ENCODE measurements around the gene ERICH4. TPM values are rescaled to one million over a fixed set of nuclear protein-coding genes. Genes with fewer than 3 reads are reported as not detected.
A peak's percentile ranks its signal among the peaks of the same experiment; 100 is the strongest.

ERICH4 gene
- total RNA-seq, 1 donor from 2014 or later: not detected

DNA sequence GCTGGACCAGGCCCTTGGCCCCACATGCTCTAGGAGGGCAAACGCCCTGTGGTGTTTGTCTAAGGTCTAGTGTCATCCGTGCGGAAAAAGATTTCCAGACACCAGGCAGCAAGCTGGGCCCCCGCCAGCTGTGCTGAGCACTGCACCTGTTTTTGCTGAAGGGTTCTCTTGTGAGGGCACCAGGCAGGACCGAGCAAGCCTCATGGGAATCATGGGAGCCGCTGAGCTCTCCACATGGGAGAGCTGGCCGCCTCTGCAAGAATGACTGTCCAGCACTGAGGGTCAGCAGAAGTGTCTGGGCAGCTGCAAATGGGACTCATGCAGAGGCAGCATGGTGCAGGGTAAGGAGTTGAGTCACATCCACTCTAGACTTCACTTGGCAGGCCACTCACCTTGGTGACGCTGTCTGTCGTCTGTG lies 27.8 kb upstream of the ERICH4 start:
- Histone ChIP-seq H3K9me3 (no peaks in the 10 kb centered on the region), H3K4me3 (no peak overlapping the region), H3K27ac (peak overlapping the region; percentile 42), H3K36me3 (peaks cover 74% of the 10 kb centered on the region), H3K27me3 (no peaks in the 10 kb centered on the region), H3K4me1 (peaks cover 31% of the 10 kb centered on the region)
- ATAC-seq (peak; percentile 5), DNase-seq (no peak)
- intact Hi-C loops (cut with DNase I): no loop called here
- TF ChIP-seq CTCF (IDR thresholded peaks at IDR 0.05): no peak

DNA sequence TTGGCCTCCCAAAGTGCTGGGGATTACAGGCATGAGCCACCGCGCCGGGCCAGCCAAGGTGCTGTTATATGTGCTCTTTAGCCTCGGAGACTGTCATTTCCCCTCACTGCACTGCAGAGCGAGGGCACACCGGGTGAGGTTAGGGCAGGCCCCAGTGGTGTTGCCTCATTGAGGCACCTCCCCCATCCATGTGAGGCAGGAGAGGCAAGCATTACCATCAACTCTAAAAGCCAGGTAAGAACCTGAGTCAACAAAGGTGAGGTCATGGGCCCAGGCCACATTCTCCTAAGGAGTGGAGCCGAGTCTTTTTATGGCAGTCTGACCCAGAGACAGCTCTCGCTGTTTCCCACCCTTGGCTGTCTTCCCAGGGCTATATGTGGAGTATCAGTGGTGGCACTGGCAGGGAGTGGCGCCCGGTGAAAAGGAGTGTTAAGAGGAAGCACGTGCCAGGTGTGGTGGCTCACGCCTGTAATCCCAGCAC lies 26.7 kb upstream of the ERICH4 start:
- Histone ChIP-seq H3K4me1 (peaks cover 31% of the 10 kb centered on the region), H3K27ac (peak overlapping the region; percentile 42), H3K9me3 (no peaks in the 10 kb centered on the region), H3K27me3 (no peaks in the 10 kb centered on the region), H3K36me3 (peaks cover 76% of the 10 kb centered on the region), H3K4me3 (no peak overlapping the region)
- intact Hi-C loops (cut with DNase I): no loop called here
- no peak for TF ChIP-seq CTCF (IDR thresholded peaks at IDR 0.05)
- peak; percentile 89 for ATAC-seq
- peak; percentile 89 for DNase-seq

- Histone ChIP-seq H3K36me3 (peaks cover 86% of the 10 kb centered on the region), H3K4me1 (peaks cover 30% of the 10 kb centered on the region), H3K4me3 (no peak overlapping the region), H3K9me3 (no peaks in the 10 kb centered on the region), H3K27me3 (no peaks in the 10 kb centered on the region), H3K27ac (peak overlapping the region; percentile 73)
- TF ChIP-seq CTCF (IDR thresholded peaks at IDR 0.05): no peak
- ATAC-seq: peak; percentile 56
- intact Hi-C loops (cut with DNase I): no loop called here
- no peak for DNase-seq
Measured at GRCh38 chr19:41420101-41420880, 22.7 kb upstream of the ERICH4 start.

DNA sequence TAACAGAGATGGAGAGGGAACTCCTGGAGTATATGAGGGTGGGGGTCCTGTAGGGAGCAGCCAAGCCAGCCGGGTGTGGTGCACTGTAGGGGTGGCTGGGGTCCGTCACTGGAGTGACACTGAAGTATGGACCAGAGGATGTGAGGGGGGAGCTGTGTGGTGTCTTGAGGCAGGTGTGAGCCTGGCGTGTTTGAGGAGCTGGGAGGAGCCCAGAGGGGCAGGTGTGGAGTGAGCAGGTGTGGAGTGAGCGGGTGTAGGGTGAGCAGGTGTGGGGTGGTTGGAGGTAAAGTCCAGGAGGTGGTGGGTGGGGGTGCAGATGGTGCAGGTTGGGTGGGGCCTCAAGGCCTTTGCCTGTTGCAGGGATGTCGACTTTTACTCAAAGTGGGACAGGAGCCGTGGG lies 21.6 kb upstream of the ERICH4 start:
- Histone ChIP-seq H3K36me3 (peaks cover 89% of the 10 kb centered on the region), H3K27ac (peak overlapping the region; percentile 73), H3K4me3 (no peak overlapping the region), H3K9me3 (no peaks in the 10 kb centered on the region), H3K4me1 (peaks cover 35% of the 10 kb centered on the region), H3K27me3 (no peaks in the 10 kb centered on the region)
- ATAC-seq: no peak
- intact Hi-C loops (cut with DNase I): no loop called here
- TF ChIP-seq CTCF (IDR thresholded peaks at IDR 0.05): no peak
- DNase-seq: no peak

DNA sequence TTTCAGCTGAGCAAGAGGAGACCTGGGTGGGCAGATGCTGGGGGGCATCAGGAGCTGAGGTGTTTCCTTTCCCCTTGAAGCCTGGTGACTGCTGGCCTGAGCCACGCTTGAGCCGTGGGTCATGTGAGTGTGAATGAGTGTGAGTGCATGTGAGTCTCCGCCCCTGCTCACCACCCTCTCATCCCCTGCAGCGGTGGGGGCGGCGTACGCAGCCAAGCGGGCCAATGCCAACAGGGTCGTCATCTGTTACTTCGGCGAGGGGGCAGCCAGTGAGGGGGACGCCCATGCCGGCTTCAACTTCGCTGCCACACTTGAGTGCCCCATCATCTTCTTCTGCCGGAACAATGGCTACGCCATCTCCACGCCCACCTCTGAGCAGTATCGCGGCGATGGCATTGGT lies 21.0 kb upstream of the ERICH4 start:
- H3K36me3 ChIP-seq: peaks cover 83% of the 10 kb centered on the region
- no peak overlapping the region for H3K27ac ChIP-seq
- ATAC-seq: no peak
- no peak overlapping the region for H3K4me3 ChIP-seq
- intact Hi-C loops (cut with DNase I): no loop called here
- H3K27me3 ChIP-seq: no peaks in the 10 kb centered on the region
- no peaks in the 10 kb centered on the region for H3K9me3 ChIP-seq
- peaks cover 39% of the 10 kb centered on the region for H3K4me1 ChIP-seq
- TF ChIP-seq CTCF (IDR thresholded peaks at IDR 0.05): no peak
- DNase-seq: no peak
